HG02852 (cell line): ENCODE measurements around the gene TMEM37.

ENCODE experiments used
- ATAC-seq: cut with Tn5 transposase; IDR thresholded peaks from one replicate; pipeline ENCODE4 v1.9.1; 2021; ENCODE audit warnings: mild to moderate bottlenecking, moderate library complexity; ENCODE audit not compliant: unreplicated experiment

The TMEM37 gene

GRCh38 chr2:119476301-119477112 is 44.9 kb downstream of the TMEM37 start:
- ATAC-seq: peak; percentile 65

GRCh38 chr2:119477113-119477505 is 45.5 kb downstream of the TMEM37 start:
- ATAC-seq: no peak

GRCh38 chr2:119478188-119478977 is 46.7 kb downstream of the TMEM37 start:
- no peak for ATAC-seq

- no peak for ATAC-seq
Measured at GRCh38 chr2:119478978-119479295, 47.3 kb downstream of the TMEM37 start.

GRCh38 chr2:119480184-119480583 is 48.5 kb downstream of the TMEM37 start:
- no peak for ATAC-seq

GRCh38 chr2:119480718-119481142 is 49.1 kb downstream of the TMEM37 start:
- no peak for ATAC-seq

- ATAC-seq: no peak
Measured at GRCh38 chr2:119481501-119482455, 50.1 kb downstream of the TMEM37 start.

GRCh38 chr2:119482481-119483394 is 51.1 kb downstream of the TMEM37 start:
- ATAC-seq: no peak

GRCh38 chr2:119483395-119483753 is 51.7 kb downstream of the TMEM37 start:
- ATAC-seq: no peak

- no peak for ATAC-seq
Measured at GRCh38 chr2:119483896-119484718, 52.5 kb downstream of the TMEM37 start.

- no peak for ATAC-seq
Measured at GRCh38 chr2:119484834-119485233, 53.2 kb downstream of the TMEM37 start.

- no peak for ATAC-seq
Measured at GRCh38 chr2:119485336-119486110, 53.9 kb downstream of the TMEM37 start.

- ATAC-seq: no peak
Measured at GRCh38 chr2:119486196-119486827, 54.7 kb downstream of the TMEM37 start.

GRCh38 chr2:119486886-119487285 is 55.2 kb downstream of the TMEM37 start:
- ATAC-seq: no peak

- peak; percentile 55 for ATAC-seq
Measured at GRCh38 chr2:119487434-119488244, 56.0 kb downstream of the TMEM37 start.
